ENCODE data around the gene EGFL8. TPM values are rescaled to one million over a fixed set of nuclear protein-coding genes. Genes with fewer than 3 reads are reported as not detected.

Gene EGFL8
- total RNA-seq, 1 donor from 2014 or later, result 15.4 TPM

GRCh38 chr6:32188381-32189068 lies 24.1 kb downstream of the EGFL8 start:
- H3K4me3 Mint-ChIP-seq (ENCODE audit: unreplicated experiment), result peak overlapping the region; percentile 92
- H3K36me3 Mint-ChIP-seq (ENCODE audit: low read depth), result peaks cover 10% of the 10 kb centered on the region
- H3K27ac Mint-ChIP-seq (ENCODE audit: unreplicated experiment), result peak overlapping the region; percentile 93
- H3K27me3 Mint-ChIP-seq (ENCODE audit: low read depth), result no peaks in the 10 kb centered on the region
- no peak for DNase-seq (ENCODE audit: low spot score)
- TF ChIP-seq CTCF (IDR thresholded peaks at IDR 0.05), result no peak
- H3K9me3 Mint-ChIP-seq (ENCODE audit: low read depth), result no peaks in the 10 kb centered on the region
- peaks cover 64% of the 10 kb centered on the region for H3K4me1 Mint-ChIP-seq (ENCODE audit: low read depth)

- TF ChIP-seq CTCF (IDR thresholded peaks at IDR 0.05), result no peak
- Mint-ChIP-seq H3K27me3 (ENCODE audit: low read depth) (no peaks in the 10 kb centered on the region), H3K4me3 (ENCODE audit: unreplicated experiment) (peak overlapping the region; percentile 92), H3K27ac (ENCODE audit: unreplicated experiment) (peak overlapping the region; percentile 93), H3K4me1 (ENCODE audit: low read depth) (peaks cover 64% of the 10 kb centered on the region), H3K9me3 (ENCODE audit: low read depth) (no peaks in the 10 kb centered on the region), H3K36me3 (ENCODE audit: low read depth) (peaks cover 10% of the 10 kb centered on the region)
- no peak for DNase-seq (ENCODE audit: low spot score)
These were observed 24.8 kb downstream of the EGFL8 start for GRCh38 chr6:32189069-32189741.

GRCh38 chr6:32189742-32190053 lies 25.3 kb downstream of the EGFL8 start:
- no peaks in the 10 kb centered on the region for H3K9me3 Mint-ChIP-seq (ENCODE audit: low read depth)
- peak overlapping the region; percentile 93 for H3K27ac Mint-ChIP-seq (ENCODE audit: unreplicated experiment)
- peaks cover 66% of the 10 kb centered on the region for H3K4me1 Mint-ChIP-seq (ENCODE audit: low read depth)
- no peak for TF ChIP-seq CTCF (IDR thresholded peaks at IDR 0.05)
- H3K27me3 Mint-ChIP-seq (ENCODE audit: low read depth), result no peaks in the 10 kb centered on the region
- peak overlapping the region; percentile 92 for H3K4me3 Mint-ChIP-seq (ENCODE audit: unreplicated experiment)
- peaks cover 10% of the 10 kb centered on the region for H3K36me3 Mint-ChIP-seq (ENCODE audit: low read depth)
- no peak for DNase-seq (ENCODE audit: low spot score)

- no peak for TF ChIP-seq CTCF (IDR thresholded peaks at IDR 0.05)
- no peak for DNase-seq (ENCODE audit: low spot score)
- Mint-ChIP-seq H3K4me3 (ENCODE audit: unreplicated experiment) (peak within 1 kb of the TSS; percentile 92), H3K27me3 (ENCODE audit: low read depth) (no peaks in the 10 kb centered on the region), H3K27ac (ENCODE audit: unreplicated experiment) (peak within 1 kb of the TSS; percentile 93), H3K4me1 (ENCODE audit: low read depth) (peaks cover 72% of the 10 kb centered on the region), H3K36me3 (ENCODE audit: low read depth) (peaks cover 10% of the 10 kb centered on the region), H3K9me3 (ENCODE audit: low read depth) (no peaks in the 10 kb centered on the region)
These were observed 25.9 kb downstream of the EGFL8 start, which contains the start of gene PBX2 for GRCh38 chr6:32190054-32190851. Gene PBX2, minus strand, starts transcription at chr6:32190202. Its CDS starts 287 bp downstream, at chr6:32189915.
